NCI-H128 (cell line): ENCODE data around the gene CCM2.

Source experiments
- DNase-seq: peaks from one replicate; lab custom pipeline; 2025; ENCODE audit not compliant: unreplicated experiment; lab: John Stamatoyannopoulos, UW

Gene CCM2

GRCh38 chr7:44969049-44969700 lies 30.8 kb upstream of the CCM2 start:
- DNase-seq, result no peak

- DNase-seq, result no peak
These were observed 30.1 kb upstream of the CCM2 start for GRCh38 chr7:44969701-44970522.

- no peak for DNase-seq
These were observed 29.4 kb upstream of the CCM2 start for GRCh38 chr7:44970523-44971051.

GRCh38 chr7:44971188-44971901 lies 28.7 kb upstream of the CCM2 start:
- no peak for DNase-seq

- DNase-seq, result no peak
These were observed 28.0 kb upstream of the CCM2 start for GRCh38 chr7:44971902-44972441.

- DNase-seq, result no peak
These were observed 27.4 kb upstream of the CCM2 start for GRCh38 chr7:44972562-44972961.

- no peak for DNase-seq
These were observed 26.2 kb upstream of the CCM2 start for GRCh38 chr7:44973610-44974401.

GRCh38 chr7:44974549-44974948 lies 25.5 kb upstream of the CCM2 start:
- DNase-seq, result no peak

GRCh38 chr7:44975331-44976039 lies 24.5 kb upstream of the CCM2 start:
- no peak for DNase-seq

- no peak for DNase-seq
These were observed 23.8 kb upstream of the CCM2 start for GRCh38 chr7:44976040-44976745.

GRCh38 chr7:44976746-44977196 lies 23.2 kb upstream of the CCM2 start:
- no peak for DNase-seq

- DNase-seq, result no peak
These were observed 22.6 kb upstream of the CCM2 start for GRCh38 chr7:44977304-44977958.

GRCh38 chr7:44977959-44978335 lies 22.1 kb upstream of the CCM2 start:
- DNase-seq, result no peak

GRCh38 chr7:44978511-44979366 lies 21.3 kb upstream of the CCM2 start, which contains the start of gene MYO1G:
Gene MYO1G, minus strand, starts transcription at chr7:44979015. Its CDS starts 54 bp downstream, at chr7:44978961.
- DNase-seq, result no peak

- DNase-seq, result no peak
These were observed 20.3 kb upstream of the CCM2 start for GRCh38 chr7:44979481-44980392.

GRCh38 chr7:44980393-44981034 lies 19.5 kb upstream of the CCM2 start:
- DNase-seq, result no peak
